Smooth muscle cell (in vitro differentiated cells): Measurements from ENCODE around the gene PTGIS. TPM values are rescaled to one million over a fixed set of nuclear protein-coding genes. Genes with fewer than 3 reads are reported as not detected.

Experiments used
- DNase-seq: peaks from one replicate; lab custom pipeline; 2025; ENCODE audit not compliant: unreplicated experiment; lab: John Stamatoyannopoulos, UW
- H2AFZ ChIP-seq: fragments of 200-600 bp; sonication (generic); 2 replicates; pipeline ENCODE4 v1.6.0; 2016; ENCODE audit warnings: antibody characterized with exemption, low read depth, mild to moderate bottlenecking
- H3F3A ChIP-seq: fragments of 200-600 bp; sonication (generic); 2 replicates; pipeline ENCODE4 v1.6.0; 2017; ENCODE audit warnings: antibody characterized with exemption, low read depth
- H3K27ac ChIP-seq: fragments of 200-600 bp; sonication (generic); 2 replicates; pipeline ENCODE4 v1.5.1; 2016; ENCODE audit warnings: low read depth, mild to moderate bottlenecking
- H3K27me3 ChIP-seq: fragments of 200-600 bp; sonication (generic); 2 replicates; pipeline ENCODE4 v1.6.1; 2016; ENCODE audit warnings: low read depth, mild to moderate bottlenecking
- H3K36me3 ChIP-seq: fragments of 200-600 bp; sonication (generic); 2 replicates; pipeline ENCODE4 v1.5.1; 2016; ENCODE audit warnings: low read depth
- H3K4me1 ChIP-seq: fragments of 200-600 bp; sonication (generic); 2 replicates; pipeline ENCODE4 v1.5.1; 2016; ENCODE audit warnings: low read depth
- H3K4me2 ChIP-seq: fragments of 200-600 bp; sonication (generic); 2 replicates; pipeline ENCODE4 v1.6.0; 2016; ENCODE audit warnings: mild to moderate bottlenecking
- H3K4me3 ChIP-seq: fragments of 200-600 bp; sonication (generic); 2 replicates; pipeline ENCODE4 v1.5.1; 2016; ENCODE audit warnings: mild to moderate bottlenecking
- H3K79me2 ChIP-seq: fragments of 200-600 bp; sonication (generic); 2 replicates; pipeline ENCODE4 v1.6.0; 2016; ENCODE audit warnings: low read depth, mild to moderate bottlenecking
- H3K9ac ChIP-seq: fragments of 200-600 bp; sonication (generic); 2 replicates; pipeline ENCODE4 v1.6.0; 2016; ENCODE audit warnings: low read depth
- H3K9me3 ChIP-seq: fragments of 200-600 bp; sonication (generic); replicated peaks from 2 replicates; pipeline ENCODE4 v1.5.1; 2016; ENCODE audit warnings: low read depth
- H4K20me1 ChIP-seq: fragments of 200-600 bp; sonication (generic); 2 replicates; pipeline ENCODE4 v1.6.0; 2016; ENCODE audit warnings: low read depth
- WGBS: methylation state at CpG from one replicate; pipeline ENCODE4 v1.1.7; 2016; ENCODE audit warnings: low lambda C conversion rate; 5-methylcytosine and 5-hydroxymethylcytosine counted together
- polyA plus RNA-seq: library from polyadenylated mRNA; unstranded; fragments of >200 nt; fragmentation: Nextera tagmentation; extraction: Ambion mirVana; gene quantifications from 2 replicates; pipeline ENCODE4 v1.2.1, GENCODE V29; 2016
- total RNA-seq: library from RNA; depleted of rRNA; stranded (reverse); fragments of >200 nt; gene quantifications from 2 replicates; pipeline ENCODE4 v1.2.3, GENCODE V29; 2014
- TF ChIP-seq, protein P1 (sequence below): fragments of 200-600 bp; sonication (generic); IDR thresholded peaks from 2 replicates; pipeline ENCODE4 v1.5.1; 2017; ENCODE audit warnings: borderline replicate concordance, mild to moderate bottlenecking, antibody characterized with exemption; ENCODE audit not compliant: insufficient read depth, poor library complexity, severe bottlenecking

Gene PTGIS
- total and polyA plus RNA-seq, 2 experiments from 2014 or later, result 0.18 to 0.64 TPM

DNA sequence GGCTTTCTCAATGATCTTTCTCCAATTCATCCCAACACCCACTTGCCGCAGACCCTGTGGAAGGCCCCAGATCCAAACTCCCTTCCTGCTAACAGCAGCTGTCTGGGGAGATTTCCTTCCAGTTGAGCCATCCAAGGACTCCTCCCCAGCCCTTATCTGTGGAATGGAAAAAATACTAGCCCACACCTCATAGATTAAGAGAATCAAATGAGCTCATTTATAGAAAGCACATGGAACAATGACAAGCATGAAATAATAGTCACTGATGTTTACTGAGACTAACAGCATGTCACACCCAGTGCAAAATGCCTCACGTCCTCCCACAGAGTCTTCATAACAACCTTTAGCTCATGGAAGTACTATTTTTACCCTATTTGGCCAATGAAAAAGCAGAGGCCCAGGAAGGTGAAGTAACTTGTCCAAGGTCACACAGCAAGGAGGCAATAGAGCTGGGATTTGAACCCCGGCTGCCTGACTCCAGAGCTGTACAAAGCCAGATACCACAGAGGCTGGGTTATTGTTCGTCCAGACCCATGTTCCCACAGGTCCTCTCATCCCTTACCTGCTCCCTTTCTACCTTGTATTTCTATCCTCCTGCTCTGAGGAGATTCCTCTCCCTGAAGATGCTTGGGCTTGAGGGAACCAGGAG lies 23.4 kb upstream of the PTGIS start:
- no peaks in the 10 kb centered on the region for H3K79me2 ChIP-seq
- TF ChIP-seq, protein P1, sequence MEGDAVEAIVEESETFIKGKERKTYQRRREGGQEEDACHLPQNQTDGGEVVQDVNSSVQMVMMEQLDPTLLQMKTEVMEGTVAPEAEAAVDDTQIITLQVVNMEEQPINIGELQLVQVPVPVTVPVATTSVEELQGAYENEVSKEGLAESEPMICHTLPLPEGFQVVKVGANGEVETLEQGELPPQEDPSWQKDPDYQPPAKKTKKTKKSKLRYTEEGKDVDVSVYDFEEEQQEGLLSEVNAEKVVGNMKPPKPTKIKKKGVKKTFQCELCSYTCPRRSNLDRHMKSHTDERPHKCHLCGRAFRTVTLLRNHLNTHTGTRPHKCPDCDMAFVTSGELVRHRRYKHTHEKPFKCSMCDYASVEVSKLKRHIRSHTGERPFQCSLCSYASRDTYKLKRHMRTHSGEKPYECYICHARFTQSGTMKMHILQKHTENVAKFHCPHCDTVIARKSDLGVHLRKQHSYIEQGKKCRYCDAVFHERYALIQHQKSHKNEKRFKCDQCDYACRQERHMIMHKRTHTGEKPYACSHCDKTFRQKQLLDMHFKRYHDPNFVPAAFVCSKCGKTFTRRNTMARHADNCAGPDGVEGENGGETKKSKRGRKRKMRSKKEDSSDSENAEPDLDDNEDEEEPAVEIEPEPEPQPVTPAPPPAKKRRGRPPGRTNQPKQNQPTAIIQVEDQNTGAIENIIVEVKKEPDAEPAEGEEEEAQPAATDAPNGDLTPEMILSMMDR, result no peak
- H4K20me1 ChIP-seq, result no peaks in the 10 kb centered on the region
- H3K27me3 ChIP-seq, result no peaks in the 10 kb centered on the region
- H3K4me2 ChIP-seq, result no peak overlapping the region
- no peak overlapping the region for H3K4me3 ChIP-seq
- no peaks in the 10 kb centered on the region for H3F3A ChIP-seq
- no peak overlapping the region for H2AFZ ChIP-seq
- H3K9ac ChIP-seq, result no peak overlapping the region
- H3K36me3 ChIP-seq, result no peaks in the 10 kb centered on the region
- H3K27ac ChIP-seq, result no peak overlapping the region
- H3K9me3 ChIP-seq, result no peaks in the 10 kb centered on the region
- no peaks in the 10 kb centered on the region for H3K4me1 ChIP-seq
- no peak for DNase-seq
- 74% methylated on average over 4 of the region's 4 CpGs for WGBS

DNA sequence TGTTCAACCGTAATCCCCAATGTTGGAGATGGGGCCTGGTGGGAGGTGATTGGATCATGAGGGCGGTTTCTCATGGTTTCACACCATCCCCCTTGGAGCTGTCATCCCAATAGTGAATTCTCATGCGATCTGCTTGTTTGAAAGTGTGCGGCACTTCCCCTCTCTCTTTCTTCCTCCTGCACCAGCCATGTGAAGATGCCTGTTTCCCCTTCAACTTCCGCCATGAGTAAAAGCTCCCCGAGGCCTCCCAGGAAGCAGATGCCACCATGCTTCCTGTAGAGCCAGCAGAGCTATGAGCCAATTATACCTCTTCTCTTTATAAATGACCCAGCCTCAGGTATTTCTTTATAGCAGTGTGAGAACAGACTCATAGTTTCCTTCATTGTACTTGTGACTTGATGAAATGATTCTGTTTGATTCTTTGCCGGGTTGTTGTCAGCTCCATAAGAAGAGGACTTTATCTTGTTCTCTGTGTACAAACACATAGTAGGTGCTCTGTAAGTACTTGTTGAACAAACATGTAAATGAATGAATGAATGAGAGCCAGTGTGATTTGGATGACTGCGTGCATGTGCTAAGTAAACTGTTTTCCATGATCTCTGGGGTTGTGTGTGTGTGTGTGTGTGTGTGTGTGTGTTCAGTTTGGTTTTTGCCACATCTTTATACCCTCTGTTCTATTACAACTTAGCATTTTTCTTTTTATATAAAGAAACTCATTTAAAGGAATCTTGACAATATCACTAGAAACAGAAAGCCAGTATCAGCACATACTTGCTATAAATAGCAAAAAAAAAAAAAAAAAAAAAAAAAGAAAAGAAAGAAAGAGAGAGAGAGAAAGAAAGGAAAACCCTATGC lies 22.5 kb upstream of the PTGIS start:
- no peaks in the 10 kb centered on the region for H3K36me3 ChIP-seq
- no peak overlapping the region for H3K9ac ChIP-seq
- no peak overlapping the region for H3K4me3 ChIP-seq
- no peak for DNase-seq
- H3K27ac ChIP-seq, result no peak overlapping the region
- H3F3A ChIP-seq, result no peaks in the 10 kb centered on the region
- no peaks in the 10 kb centered on the region for H3K79me2 ChIP-seq
- H3K4me2 ChIP-seq, result no peak overlapping the region
- H3K4me1 ChIP-seq, result no peaks in the 10 kb centered on the region
- H4K20me1 ChIP-seq, result no peaks in the 10 kb centered on the region
- no peaks in the 10 kb centered on the region for H3K9me3 ChIP-seq
- TF ChIP-seq, protein P1, result no peak
- 93% methylated on average over 8 of the region's 8 CpGs for WGBS
- no peaks in the 10 kb centered on the region for H3K27me3 ChIP-seq
- no peak overlapping the region for H2AFZ ChIP-seq

DNA sequence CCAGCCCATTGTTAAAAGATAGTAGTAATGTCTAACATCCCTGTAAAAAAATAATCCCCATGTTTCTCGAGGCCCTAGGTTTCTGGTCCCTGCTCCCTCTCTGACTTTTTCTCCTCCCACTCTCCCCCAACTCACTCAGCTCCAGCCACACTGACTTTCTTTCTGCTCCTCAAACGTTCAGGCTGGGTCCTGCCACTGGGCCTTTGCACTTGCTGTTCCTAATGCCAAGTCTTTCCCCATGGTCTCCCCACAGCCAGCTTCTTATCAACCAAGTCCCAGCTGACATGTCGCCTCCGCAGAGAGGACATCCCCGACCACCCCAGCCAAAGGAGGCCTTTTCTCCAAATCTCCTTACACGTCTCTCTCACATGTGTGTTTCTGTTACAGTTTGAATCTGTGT lies 21.8 kb upstream of the PTGIS start:
- Histone ChIP-seq H3K27me3 (no peaks in the 10 kb centered on the region), H3F3A (no peaks in the 10 kb centered on the region), H3K27ac (no peak overlapping the region), H3K9me3 (no peaks in the 10 kb centered on the region), H3K4me3 (no peak overlapping the region), H3K4me1 (no peaks in the 10 kb centered on the region), H2AFZ (no peak overlapping the region), H3K9ac (no peak overlapping the region), H4K20me1 (no peaks in the 10 kb centered on the region), H3K79me2 (no peaks in the 10 kb centered on the region), H3K4me2 (no peak overlapping the region), H3K36me3 (no peaks in the 10 kb centered on the region)
- DNase-seq, result no peak
- WGBS, result 88% methylated on average over 6 of the region's 6 CpGs
- TF ChIP-seq, protein P1, result no peak
